GM19351 (cell line): ENCODE measurements around the gene DAPK3.
"Not testable (repeated sequence)": the region's sequence is repeated elsewhere in the genome, so short reads cannot be mapped to it uniquely, and the experiment has no call there.

ENCODE experiments used
- ATAC-seq: cut with Tn5 transposase; IDR thresholded peaks from one replicate; pipeline ENCODE4 v1.9.1; 2021; ENCODE audit warnings: mild to moderate bottlenecking, moderate library complexity; ENCODE audit not compliant: unreplicated experiment

DAPK3 gene

DNA sequence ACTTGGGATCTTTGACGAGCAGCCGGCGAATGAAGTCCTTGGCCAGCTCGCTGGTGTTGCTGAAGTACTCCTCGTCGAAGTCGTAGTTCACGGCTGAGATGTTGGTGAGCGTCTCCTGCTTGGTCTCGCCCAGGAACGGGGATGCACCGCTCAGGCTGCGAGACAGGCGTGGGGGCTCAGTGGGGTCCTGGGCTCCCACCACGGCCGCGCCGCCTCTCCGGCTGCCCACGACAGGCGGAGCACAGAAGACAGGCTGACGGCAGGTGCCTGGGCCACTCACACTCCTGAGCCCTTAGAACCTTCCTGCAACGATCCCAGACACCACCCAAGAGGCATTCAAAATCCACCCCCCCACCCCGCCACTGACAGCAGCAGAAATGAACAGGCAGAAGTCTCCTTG, 9.9 kb downstream of the DAPK3 start:
- ATAC-seq, result no peak

DNA sequence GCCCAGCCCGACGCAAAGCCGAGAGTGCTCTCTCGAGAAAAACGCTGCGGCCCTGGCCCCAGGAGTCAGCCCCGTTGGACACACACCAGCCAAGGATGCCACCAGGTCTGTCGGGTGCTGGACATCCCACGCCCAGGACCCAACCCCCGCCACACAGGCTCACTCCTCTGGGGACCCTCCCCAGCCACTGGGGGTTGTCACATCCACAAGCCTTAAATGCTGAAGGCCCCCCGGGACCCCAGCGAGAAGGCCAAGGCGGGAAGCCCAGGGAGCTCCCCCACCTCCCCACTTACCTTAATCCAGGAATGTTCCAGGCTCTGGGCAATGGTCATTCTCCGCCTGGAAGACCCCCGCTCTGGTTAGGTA, 11.2 kb downstream of the DAPK3 start:
- ATAC-seq, result no peak

DNA sequence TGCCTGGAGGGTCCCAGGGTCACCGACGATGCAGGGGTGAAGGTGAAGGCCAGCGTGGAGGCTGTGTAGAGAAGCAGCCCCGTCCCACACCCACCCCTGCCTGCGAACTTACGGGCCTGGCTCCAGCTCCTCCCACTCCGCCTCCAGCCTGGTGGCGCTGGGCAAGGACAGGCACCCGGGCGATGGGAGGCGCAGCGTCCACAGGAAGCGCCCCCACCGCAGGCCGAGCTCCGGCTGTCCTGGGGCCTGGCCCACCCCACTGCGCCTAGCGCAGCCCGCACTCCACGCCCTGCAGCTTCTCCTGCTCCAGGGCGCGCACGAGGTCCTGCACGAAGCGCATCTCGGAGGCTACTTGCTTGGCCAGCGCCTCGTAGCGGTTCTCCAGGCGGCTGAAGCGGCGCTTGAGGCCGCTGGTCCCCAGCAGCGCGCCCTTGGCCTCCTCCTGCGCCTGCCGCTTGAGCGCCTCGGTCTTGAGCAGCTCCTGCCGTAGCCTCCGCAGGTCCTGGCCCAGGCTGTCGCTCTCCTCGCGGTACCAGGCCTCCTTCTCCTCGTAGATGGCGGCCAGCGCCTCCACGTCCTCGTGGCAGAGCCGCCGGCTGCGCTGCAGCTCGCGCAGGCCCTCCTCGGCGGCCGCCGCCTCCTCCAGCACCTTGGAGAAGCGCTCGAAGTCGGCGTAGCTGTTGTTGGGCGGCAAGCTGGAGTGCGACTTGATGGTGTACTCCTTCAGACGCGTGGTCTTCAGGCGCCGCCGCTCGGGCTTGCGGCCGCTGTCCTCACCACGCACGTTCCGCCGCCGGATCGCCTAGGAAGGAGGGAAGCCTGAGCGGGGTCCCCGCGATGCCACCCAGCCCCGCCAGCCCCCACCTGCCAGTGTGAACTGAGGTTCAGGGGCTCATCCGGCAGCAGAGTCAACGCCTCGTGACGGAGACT, 11.8 kb downstream of the DAPK3 start:
- no peak for ATAC-seq

DNA sequence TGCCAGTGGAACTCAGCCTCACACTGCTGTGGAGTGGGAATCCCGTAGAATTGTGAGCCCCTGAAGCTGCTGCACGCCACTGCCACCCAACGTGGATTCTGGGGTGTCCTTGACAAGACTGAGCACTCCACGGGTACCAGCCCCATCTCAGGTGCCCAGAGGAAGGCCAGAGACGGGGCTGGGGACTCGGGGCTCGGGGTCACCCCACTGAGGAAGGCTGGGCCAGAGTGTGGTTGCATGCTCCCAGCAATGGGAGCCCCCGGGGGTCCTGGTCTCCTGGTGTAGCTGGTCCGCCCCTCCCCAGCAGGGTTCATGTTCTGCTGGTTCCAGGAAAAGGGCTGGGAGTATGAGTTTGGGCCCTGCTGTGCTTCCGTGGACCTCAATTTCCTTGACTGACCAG, 15.2 kb downstream of the DAPK3 start:
- ATAC-seq, result no peak

DNA sequence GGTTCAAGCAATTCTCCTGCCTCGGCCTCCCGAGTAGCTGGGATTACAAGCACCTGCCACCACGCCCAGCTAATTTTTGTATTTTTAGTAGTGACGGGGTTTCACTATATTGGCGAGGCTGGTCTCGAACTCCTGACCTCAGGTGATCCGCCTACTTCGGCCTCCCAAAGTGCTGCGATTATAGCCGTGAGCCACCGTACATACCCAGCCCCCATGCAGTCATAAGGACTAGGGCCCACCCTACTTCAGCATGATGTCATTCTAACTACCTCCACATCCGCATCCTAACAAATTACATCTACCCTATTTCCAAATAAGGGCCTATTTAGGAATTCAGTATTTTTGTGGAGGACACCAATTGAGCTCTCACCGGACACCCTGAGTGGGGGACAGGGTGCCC, 15.6 kb downstream of the DAPK3 start:
- not testable (repeated sequence) for ATAC-seq

DNA sequence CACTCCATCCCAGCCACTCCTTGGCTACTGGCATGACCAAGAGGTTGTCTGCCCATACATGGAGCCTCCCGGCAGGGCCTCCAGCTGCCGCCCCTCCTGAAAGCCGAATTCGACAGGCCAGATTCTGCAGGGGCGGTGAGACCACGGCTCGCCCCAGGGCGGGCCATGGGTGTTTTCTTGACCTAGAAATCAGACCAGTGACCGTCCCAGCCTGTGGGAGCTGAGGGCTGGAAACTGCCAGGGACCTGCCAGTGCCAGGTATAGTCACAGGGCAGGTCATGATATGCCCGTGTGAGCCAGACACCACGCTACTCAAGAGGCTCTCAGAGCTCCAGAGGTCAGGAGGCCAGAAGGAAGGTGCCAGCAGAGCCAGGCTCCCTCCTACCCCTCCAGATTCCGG, 16.8 kb downstream of the DAPK3 start:
- ATAC-seq, result no peak

DNA sequence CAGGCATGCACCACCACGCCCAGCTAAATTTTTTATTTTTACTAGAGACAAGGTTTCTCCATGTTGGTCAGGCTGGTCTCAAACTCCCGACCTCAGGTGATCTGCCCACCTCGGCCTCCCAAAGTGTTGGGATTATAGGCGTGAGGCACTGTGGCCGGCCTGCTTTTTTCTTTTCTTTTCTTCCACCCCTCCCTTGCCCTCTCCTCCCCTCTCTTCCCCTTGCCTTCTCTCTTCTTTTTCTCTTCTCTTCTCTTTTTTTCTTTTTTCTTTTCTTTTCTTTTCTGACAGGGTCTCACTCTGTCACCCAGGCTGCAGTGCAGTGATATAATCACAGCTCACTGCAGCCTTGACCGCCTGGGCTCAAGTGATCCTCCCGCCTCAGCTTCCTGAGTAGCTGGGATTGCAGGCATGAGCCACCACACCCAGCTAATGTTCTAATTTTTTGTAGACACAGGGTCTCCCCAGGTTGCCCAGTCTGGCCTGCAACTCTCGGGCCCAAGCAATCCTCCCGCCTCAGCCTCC, 18.1 kb downstream of the DAPK3 start:
- ATAC-seq, result not testable (repeated sequence)

DNA sequence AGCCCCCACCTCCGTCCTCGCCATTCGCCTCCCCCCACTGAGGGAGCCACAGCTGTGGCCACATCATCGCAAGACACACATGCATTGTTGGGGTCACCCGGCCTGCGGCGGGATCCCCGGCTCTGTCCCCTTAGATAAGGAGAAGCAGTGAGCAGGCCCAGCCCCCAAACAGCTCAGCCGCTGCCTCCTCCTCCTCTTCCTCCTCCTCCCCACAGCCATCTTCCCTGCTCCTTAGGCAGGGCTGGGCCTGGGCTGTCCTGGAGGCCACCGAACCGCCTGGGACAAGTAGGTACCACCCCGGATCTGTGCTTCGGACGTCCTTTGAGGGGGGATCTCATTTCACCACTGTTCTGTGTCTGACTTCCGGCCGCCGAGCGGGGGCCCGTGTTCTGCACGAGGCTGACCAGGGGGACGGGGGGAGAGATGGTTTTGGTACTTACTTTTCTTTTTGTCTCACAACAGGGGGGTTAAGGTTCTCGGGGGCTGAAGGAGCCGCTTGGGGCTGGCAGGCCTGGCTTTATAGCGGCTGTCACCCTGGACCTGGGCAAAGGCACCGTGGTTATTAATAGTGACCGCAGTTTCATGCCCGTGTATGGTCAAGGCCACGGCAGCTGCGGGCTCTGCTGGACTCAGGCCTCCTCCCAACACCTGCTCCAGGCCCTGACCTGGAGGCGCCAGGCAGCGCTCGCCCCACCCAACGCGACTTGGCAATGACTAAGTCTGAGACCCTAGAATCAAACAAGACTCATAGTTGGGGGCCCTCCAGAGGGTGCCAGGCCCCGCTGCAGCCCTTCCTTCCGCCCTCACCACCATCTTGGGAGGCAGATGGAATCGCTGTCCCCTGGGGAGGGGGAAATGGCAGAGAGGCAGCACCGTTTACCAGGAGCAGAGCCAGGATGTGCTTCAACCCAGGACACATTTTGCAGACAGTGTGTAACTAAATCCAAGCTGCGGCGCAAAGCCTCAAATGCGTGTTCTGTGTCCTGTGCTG, 19.7 kb downstream of the DAPK3 start:
- no peak for ATAC-seq

DNA sequence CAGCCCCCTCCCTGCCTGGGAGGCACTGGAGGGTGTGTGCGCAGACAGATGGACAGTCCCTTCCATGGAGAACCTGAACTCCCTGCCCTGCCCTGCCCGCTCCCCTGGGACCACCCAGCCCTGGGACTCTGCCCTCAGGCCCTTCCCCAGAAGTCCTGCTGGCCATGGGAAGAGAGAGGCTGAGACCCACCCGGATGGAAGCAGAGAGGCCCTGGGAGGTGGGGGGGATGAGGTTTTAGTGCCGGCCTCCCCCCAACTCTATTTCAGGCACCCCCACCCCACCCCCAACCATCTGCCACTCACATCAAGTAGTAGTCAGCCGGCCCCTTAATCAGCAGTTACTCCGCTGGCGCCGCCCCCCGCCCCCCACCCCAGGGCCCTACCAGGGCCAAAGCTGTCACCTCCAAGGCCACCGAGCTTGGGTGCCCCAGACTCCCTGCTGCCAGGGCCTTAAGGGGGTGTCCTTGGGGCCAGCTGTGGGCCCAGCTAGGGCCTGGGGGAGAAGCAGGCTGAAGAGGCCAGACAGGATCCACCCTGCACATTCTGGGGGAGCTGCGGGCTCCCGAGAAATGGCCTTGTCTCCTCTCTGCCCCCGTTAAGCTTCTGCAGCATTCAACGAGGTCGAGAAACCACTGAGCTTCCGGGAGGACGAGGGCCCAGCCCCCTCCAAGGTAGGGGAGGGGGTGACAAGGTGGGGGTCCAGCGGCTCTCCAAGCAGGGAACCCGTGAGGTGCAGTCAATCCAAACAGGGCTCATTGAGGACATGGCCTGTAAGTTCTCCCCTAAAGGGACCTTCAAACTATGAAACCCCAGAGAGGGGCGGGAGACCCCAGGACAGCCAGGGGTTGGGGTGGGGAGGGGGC, 20.7 kb downstream of the DAPK3 start:
- no peak for ATAC-seq

DNA sequence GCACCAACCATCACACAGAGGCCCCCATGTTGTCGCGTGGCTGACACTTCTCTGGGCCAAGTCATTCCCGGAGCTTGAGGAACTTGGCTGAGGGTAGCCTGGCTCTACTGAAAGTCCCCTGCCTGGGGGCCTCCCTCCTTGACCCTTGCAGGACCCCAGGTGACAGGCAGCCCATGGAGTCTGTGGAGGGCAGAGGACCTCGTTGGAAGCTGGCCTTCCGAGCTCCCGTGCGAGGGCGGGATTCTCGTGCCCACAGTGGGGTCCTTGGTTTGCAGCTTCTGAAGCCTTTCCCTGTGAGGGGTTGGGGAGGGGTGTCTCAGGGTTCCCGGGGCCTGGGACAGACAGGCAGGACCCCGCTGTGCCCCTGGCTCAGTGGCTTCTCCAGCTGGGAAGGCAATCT, 21.6 kb downstream of the DAPK3 start:
- no peak for ATAC-seq

DNA sequence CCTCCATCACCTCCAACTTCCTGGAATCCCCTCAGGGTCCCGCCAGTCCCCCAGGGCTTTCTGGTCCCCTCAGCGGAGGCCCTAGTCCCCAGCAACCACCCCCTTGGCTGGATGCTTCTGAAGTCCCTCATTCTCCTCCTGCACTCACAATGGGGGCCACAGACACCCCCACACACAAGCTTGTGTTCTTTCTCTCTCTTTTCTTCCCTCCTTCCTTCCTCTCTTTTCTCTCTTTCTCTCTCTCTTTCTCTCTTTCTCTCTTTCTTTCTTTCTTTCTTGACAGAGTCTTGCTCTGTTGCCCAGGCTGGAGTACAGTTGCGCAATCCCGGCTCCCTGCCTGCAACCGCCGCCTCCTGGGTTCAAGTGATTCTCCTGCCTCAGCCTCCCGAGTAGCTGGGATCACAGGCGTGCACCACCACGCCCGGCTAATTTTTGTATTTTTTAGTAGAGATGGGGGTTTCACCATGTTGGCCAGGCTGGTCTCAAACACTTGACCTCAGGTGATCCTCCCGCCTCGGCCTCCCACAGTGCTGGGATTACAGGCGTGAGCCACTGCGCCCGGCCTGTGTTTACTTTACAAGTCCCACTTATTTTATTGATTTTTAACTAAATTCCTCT, 23.5 kb downstream of the DAPK3 start:
- not testable (repeated sequence) for ATAC-seq

DNA sequence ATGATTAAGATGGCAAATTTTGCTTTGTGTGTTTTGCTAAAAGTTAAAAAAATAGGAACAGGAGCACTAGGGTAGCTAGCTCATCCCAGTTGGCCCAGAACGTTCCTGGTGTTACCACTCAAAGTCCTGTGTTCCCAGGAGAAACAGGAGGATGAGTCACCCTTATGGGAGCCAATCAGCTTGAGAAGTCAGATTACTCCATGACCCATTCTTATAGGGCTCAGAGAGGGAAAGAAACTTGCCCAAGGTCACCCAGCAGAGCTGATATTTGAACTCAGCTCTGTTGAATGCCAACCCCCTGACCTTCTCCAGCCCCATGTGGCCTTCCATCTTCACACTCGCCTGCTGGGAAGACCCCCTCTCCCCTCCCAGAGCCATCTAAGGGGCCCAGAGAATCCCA, 25.1 kb downstream of the DAPK3 start:
- ATAC-seq, result no peak

DNA sequence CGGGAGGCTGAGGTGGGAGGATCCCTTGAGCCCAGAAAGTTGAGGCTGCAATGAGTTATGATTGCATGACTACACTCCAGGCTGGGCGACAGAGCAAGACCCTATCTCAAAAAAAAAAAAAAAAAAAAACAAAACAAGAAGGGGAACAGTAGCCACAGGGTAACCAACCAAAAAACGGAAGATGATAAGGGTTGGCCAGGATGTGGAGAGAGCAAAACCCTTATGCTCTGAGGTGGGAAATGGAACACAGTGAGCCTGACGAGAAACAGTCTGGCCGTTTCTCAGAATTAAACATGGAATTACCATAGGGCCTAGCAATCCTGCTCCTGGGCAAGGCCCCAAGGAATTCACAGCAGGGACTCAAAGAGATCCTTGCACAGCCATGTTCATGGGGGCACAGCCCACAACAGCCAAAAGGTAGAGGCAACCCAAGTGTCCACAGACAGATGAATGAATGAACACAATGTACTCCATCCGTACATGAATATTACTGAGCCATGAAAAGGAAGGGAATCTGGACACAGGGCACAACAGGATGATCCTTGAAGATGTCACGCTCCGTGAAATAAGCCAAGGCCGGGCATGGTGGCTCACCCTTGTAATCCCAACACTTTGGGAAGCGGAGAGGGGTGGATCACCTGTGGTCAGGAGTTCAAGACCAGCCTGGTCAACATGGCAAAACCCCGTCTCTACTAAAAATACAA, 26.7 kb downstream of the DAPK3 start:
- no peak for ATAC-seq

DNA sequence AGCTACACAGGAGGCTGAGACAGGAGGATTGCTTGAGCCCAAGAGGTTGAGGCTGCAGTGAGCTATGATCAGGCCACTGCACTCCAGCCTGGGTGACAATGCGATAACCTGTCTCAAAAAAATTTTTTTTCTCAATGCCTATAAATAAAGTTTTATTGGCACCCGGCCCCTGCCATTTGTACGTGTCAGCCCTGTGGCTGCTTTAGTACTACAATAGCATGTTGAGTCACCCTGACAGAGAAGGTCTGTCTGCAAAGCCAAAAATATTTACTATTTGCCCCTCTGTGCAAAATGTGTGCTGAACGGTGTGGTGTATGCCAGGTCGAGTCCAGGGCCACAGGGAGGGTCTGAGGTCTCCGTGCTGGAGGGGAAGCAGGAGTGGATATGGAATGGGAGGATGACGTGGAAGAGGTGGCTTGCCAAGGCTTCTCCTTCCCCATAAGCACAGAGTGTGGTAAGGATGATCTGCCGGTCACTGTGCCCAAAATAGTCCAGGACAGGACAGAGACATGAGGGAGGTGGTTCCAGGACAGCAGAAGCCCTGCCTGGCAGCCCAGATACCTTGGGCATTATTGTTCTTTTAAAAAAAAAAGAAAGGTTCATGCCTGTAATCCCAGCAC, 28.0 kb downstream of the DAPK3 start:
- no peak for ATAC-seq

DNA sequence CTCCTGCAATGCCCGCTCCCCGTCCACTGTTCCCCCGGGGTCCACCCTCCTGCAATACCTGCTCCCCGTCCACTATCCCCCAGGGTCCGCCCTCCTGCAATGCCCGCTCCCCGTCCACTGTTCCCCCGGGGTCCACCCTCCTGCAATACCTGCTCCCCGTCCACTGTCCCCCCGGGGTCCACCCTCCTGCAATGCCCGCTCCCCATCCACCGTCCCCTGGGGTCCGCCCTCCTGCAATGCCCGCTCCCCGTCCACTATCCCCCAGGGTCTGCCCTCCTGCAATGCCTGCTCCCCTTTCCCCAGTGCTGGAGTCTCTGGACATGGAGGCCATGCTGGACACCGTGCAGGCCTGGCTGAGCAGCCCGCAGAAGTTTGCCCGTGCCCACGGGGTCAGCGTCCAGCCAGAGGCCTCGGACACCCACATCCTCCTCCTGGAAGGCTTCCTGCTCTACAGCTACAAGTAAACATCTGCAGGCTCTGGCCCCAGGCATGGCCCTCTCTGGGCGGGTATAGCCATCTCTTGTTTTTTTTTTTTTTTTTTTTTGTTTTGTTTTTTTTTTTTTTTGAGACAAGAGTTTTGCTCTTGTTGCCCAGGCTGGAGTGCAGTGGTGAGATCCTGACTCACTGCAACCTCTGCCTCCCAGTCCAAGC, 32.5 kb downstream of the DAPK3 start:
- ATAC-seq, result not testable (repeated sequence)

DNA sequence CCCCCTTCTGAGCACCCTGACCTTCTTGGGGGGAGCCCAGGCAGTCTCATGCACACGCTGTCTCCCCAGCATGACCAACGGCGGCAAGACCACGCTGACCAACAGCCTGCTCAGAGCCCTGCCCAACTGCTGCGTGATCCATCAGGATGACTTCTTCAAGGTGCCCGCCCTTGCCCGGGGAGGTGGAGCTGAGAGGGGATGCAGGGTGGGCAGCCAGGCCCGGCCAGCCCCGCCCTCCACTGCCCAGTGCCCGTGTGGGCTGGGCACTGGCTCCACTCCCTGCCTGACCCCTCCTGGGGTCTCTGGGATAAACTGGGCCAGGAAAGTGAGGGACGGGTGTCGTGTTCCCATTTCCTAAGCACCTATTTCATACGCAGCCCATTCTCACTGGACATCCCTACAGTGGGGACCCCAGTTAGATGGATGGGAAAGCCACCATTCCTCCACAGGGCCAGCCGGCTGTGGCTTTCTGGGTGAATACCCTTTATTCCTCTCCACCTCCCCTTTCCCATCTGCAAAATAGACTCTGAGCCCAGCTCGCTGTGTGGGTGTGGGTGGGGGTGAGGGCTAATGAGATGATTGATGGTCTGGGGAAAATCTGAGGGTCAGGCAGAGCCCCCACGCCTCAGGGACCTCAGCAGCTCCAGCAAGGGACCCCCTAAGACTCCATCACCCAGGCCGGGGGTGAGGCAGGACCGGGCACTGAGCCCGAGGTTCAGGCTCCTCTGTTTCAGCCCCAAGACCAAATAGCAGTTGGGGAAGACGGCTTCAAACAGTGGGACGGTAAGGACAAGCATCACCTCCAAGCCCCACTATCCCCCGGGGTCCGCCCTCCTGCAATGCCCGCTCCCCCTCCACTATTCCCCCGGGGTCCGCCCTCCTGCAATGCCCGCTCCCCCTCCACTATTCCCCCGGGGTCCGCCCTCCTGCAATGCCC, 34.1 kb downstream of the DAPK3 start:
- ATAC-seq, result no peak
